ENCODE measurements around the gene SEMA4B.
A peak's percentile ranks its signal among the peaks of the same experiment; 100 is the strongest.

Gene SEMA4B

GRCh38 chr15:90207252-90207651, 6.1 kb downstream of the SEMA4B start:
- DNase-seq (ENCODE audit: low spot score), result no peak

GRCh38 chr15:90208356-90208755, 7.2 kb downstream of the SEMA4B start:
- DNase-seq (ENCODE audit: low spot score), result no peak

GRCh38 chr15:90209591-90209990, 8.5 kb downstream of the SEMA4B start:
- no peak for DNase-seq (ENCODE audit: low spot score)

- no peak for DNase-seq (ENCODE audit: low spot score)
Measured at GRCh38 chr15:90210593-90210992, 9.5 kb downstream of the SEMA4B start.

GRCh38 chr15:90211009-90211408, 9.9 kb downstream of the SEMA4B start:
- no peak for DNase-seq (ENCODE audit: low spot score)

- DNase-seq (ENCODE audit: low spot score), result no peak
Measured at GRCh38 chr15:90211440-90212143, 10.5 kb downstream of the SEMA4B start.

GRCh38 chr15:90212221-90213098, 11.3 kb downstream of the SEMA4B start:
- DNase-seq (ENCODE audit: low spot score), result no peak

- no peak for DNase-seq (ENCODE audit: low spot score)
Measured at GRCh38 chr15:90213122-90213817, 12.1 kb downstream of the SEMA4B start.

- DNase-seq (ENCODE audit: low spot score), result no peak
Measured at GRCh38 chr15:90213818-90214204, 12.7 kb downstream of the SEMA4B start.

GRCh38 chr15:90214553-90215196, 13.5 kb downstream of the SEMA4B start:
- DNase-seq (ENCODE audit: low spot score), result no peak

GRCh38 chr15:90217671-90218394, 16.7 kb downstream of the SEMA4B start:
- DNase-seq (ENCODE audit: low spot score), result no peak

- DNase-seq (ENCODE audit: low spot score), result no peak
Measured at GRCh38 chr15:90219421-90220141, 18.5 kb downstream of the SEMA4B start.

GRCh38 chr15:90221246-90221900, 20.2 kb downstream of the SEMA4B start:
- peak; percentile 87 for DNase-seq (ENCODE audit: low spot score)

GRCh38 chr15:90222547-90222946, 21.4 kb downstream of the SEMA4B start:
- no peak for DNase-seq (ENCODE audit: low spot score)

- DNase-seq (ENCODE audit: low spot score), result no peak
Measured at GRCh38 chr15:90223441-90224165, 22.5 kb downstream of the SEMA4B start.

GRCh38 chr15:90225047-90225446, 23.9 kb downstream of the SEMA4B start:
- DNase-seq (ENCODE audit: low spot score), result no peak

- no peak for DNase-seq (ENCODE audit: low spot score)
Measured at GRCh38 chr15:90225504-90226234, 24.5 kb downstream of the SEMA4B start.

GRCh38 chr15:90227336-90227735, 26.2 kb downstream of the SEMA4B start:
- DNase-seq (ENCODE audit: low spot score), result no peak

All from pons (tissue), 1 donor.